GM12878 (cell line): Measurements from ENCODE around the gene PLXNB2.

ENCODE experiments used
- BRCA1 ChIP-seq: IDR thresholded peaks from 2 replicates; pipeline ENCODE4 v1.6.1; 2011; ENCODE audit warnings: low read depth, low read length, improper control_type of control experiment
- CEBPB ChIP-seq, 2 experiments: fragments of 150-350 bp in 1 of 2; IDR thresholded peaks; 2 replicates each; pipeline ENCODE4 v1.6.1; 2012 to 2014; ENCODE audit warnings: low read depth in 2 of 2, low read length in 2 of 2, borderline replicate concordance in 1 of 2, inconsistent platforms in 1 of 2
- CREB1 ChIP-seq: IDR thresholded peaks from 2 replicates; pipeline ENCODE4 v1.6.1; 2012; ENCODE audit warnings: low read depth, mild to moderate bottlenecking, inconsistent platforms
- E2F4 ChIP-seq: IDR thresholded peaks from 2 replicates; pipeline ENCODE4 v1.6.1; 2012; ENCODE audit warnings: low read depth, low read length, improper control_type of control experiment
- FOXK2 ChIP-seq: fragments of 450-650 bp; IDR thresholded peaks from 2 replicates; pipeline ENCODE4 v1.6.1; 2017; ENCODE audit warnings: mild to moderate bottlenecking, moderate library complexity
- PBX3 ChIP-seq: IDR thresholded peaks from 2 replicates; pipeline ENCODE4 v1.6.1; 2011; ENCODE audit warnings: mild to moderate bottlenecking, low read depth, low read length, moderate library complexity; ENCODE audit not compliant: insufficient replicate concordance
- POLR2A ChIP-seq: IDR thresholded peaks from 2 replicates; pipeline ENCODE4 v1.6.1; 2011; ENCODE audit warnings: low read depth, mild to moderate bottlenecking, low read length
- RFX5 ChIP-seq: IDR thresholded peaks from 2 replicates; pipeline ENCODE4 v1.6.1; 2011; ENCODE audit warnings: low read depth, low read length, improper control_type of control experiment
- ZNF24 ChIP-seq: fragments of 450-650 bp; IDR thresholded peaks from 2 replicates; pipeline ENCODE4 v1.6.1; 2017; ENCODE audit warnings: antibody characterized with exemption, mild to moderate bottlenecking
- ZNF384 ChIP-seq: IDR thresholded peaks from 2 replicates; pipeline ENCODE4 v1.6.1; 2012; ENCODE audit warnings: low read depth, mild to moderate bottlenecking, low read length, improper control_type of control experiment, borderline replicate concordance

GRCh38 chr22:50313600-50313999, 6.2 kb upstream of the PLXNB2 start:
- TF ChIP-seq CREB1 (no peak), POLR2A (no peak), CEBPB (IDR thresholded peaks at IDR 0.05; ENCODE audit: borderline replicate concordance in 1 of 2, low read depth in 2 of 2, low read length in 2 of 2) (no peak), E2F4 (no peak), RFX5 (no peak), FOXK2 (no peak), BRCA1 (no peak), ZNF384 (no peak), PBX3 (no peak), ZNF24 (no peak)
